HUES6 (cell line): ENCODE data around the gene GPX5.
"Not testable (repeated sequence)": the region's sequence is repeated elsewhere in the genome, so short reads cannot be mapped to it uniquely, and the experiment has no call there.

Source experiments
- H3K27ac ChIP-seq: 2 replicates; pipeline ENCODE4 v1.7.0; 2013; ENCODE audit warnings: low read depth, mild to moderate bottlenecking, low read length, inconsistent platforms
- H3K27me3 ChIP-seq: 2 replicates; pipeline ENCODE4 v1.6.1; 2013; ENCODE audit warnings: low read length; ENCODE audit not compliant: control insufficient read depth, insufficient read depth
- H3K36me3 ChIP-seq: 2 replicates; pipeline ENCODE4 v1.6.1; 2013; ENCODE audit warnings: low read length; ENCODE audit not compliant: control insufficient read depth, insufficient read depth
- H3K4me1 ChIP-seq: 2 replicates; pipeline ENCODE4 v1.6.1; 2013; ENCODE audit warnings: low read length; ENCODE audit not compliant: control insufficient read depth, insufficient read depth
- H3K4me3 ChIP-seq: 2 replicates; pipeline ENCODE4 v1.5.1; 2013; ENCODE audit warnings: low read depth, low read length
- H3K9ac ChIP-seq: one replicate; pipeline ENCODE4 v1.6.1; 2013; ENCODE audit warnings: mild to moderate bottlenecking, low read length
- H3K9me3 ChIP-seq: 2 replicates; pipeline ENCODE4 v1.6.1; 2013; ENCODE audit warnings: low read depth, low read length; ENCODE audit not compliant: control insufficient read depth, insufficient read depth

GPX5 gene

DNA sequence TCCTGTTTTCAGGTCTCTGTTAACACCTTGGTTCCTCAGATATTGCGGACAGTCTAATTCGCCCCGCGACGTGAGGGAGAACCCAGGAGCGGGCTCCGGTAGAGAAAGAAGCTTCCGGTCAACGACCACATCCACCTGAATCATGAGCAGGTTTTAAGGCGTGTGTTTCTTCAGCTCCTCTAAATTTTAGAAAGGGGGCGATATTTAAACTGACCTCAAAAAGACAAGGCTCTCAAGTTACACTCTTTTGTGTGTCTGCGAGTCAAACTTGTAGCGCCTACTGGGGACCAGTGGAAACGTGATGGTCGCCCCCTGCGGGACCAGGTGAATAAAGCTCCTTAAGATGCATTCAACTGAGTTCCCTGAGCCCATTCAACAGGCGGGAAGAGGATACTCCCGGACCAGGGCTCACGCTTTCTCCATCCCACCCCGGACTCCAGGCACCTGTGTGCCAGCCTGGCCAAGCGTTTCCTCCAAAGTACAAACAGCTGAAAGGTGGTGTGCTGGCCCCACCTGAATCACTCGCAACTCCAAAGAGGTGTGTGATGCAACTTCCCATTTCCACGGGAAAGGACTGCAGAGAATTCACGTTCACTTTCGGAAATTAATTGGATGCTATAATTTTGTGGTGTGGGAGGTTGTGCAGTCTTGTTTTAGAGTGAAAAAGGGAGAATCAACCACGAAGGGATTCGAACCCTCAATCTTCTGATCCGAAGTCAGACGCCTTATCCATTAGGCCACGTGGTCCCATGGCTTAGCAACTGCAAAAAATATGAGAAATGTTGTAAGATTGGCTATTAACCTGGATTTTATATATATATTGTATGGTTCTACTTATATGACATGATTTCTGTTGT, 17.0 kb downstream of the GPX5 start:
- H3K9me3 ChIP-seq: no peaks in the 10 kb centered on the region
- no peaks in the 10 kb centered on the region for H3K4me1 ChIP-seq
- H3K27me3 ChIP-seq: no peaks in the 10 kb centered on the region
- no peaks in the 10 kb centered on the region for H3K36me3 ChIP-seq
- peak overlapping the region; percentile 73 for H3K9ac ChIP-seq
- peak overlapping the region; percentile 69 for H3K4me3 ChIP-seq
- H3K27ac ChIP-seq: 0 out of 2 replicates have a peak overlapping the region, but pooled peaks have one; percentile 2

DNA sequence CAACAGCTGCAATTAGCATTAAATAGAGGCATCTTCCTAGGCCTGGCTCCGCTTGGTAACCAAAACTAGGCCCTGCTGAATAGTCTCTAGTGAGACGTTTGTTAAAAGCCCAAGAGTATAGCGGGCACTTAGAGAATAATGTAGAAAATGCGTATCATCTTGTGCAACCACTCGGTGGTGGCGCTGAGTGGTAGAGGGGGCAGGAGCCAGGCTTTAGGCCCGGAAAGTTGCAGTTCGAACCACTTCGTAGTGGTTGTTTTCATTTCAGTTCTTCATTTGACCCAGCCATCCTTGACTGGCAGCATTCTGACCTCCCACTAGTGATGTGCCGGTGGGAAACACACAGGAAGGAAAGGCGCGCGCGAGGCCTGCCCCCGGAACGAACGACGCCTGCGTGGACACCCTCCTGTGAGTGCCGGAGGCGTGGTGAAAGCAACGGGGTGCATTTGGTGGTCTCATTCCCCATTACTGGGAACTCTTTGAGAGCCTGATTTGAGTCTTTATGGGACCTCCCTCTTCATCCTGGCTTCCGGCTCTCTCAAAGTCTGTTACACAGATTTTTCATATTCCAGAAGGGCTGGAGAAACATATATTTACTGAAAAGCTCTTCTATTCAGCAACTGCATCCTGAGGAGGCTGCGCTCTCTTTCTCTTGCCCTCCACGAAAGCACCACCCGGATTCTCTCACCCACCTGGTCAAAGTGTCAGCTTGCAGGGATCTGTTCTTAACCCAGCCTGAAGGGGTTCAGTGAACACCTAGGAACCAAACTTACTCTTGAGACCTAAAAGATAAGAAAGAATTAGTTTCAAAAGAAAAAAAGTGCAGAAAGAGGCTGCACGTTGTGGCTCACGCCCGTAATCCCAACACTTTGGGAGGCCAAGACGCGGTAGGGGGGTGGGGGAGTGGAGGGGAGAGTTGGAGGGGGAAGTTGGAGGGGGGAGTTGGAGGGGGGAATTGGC, 18.2 kb downstream of the GPX5 start:
- Histone ChIP-seq H3K27ac (no peak overlapping the region), H3K9ac (peak overlapping the region; percentile 49), H3K36me3 (no peaks in the 10 kb centered on the region), H3K27me3 (no peaks in the 10 kb centered on the region), H3K9me3 (no peaks in the 10 kb centered on the region), H3K4me3 (peak overlapping the region; percentile 69), H3K4me1 (no peaks in the 10 kb centered on the region)

DNA sequence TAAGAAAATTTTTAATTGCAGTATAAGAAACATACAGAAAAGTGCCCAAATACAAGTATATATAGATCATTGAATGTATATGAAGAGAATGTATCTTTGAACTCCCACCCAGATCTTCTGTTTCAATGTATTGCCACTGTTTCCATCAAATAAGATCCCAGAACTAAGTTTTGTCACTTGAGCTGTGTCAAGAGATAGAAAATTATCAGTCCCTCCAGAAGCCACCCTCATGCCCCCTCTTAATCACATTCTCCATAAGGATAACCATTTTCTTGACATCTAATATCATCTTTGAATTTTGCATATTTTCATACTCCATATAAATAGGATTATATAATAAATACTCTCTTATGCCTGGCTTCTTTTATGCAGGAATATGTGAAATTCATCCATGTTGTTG, 20.3 kb downstream of the GPX5 start:
- H3K27me3 ChIP-seq: no peaks in the 10 kb centered on the region
- H3K4me3 ChIP-seq: no peak overlapping the region
- H3K9ac ChIP-seq: no peak overlapping the region
- H3K4me1 ChIP-seq: no peaks in the 10 kb centered on the region
- H3K9me3 ChIP-seq: no peaks in the 10 kb centered on the region
- H3K27ac ChIP-seq: no peak overlapping the region
- no peaks in the 10 kb centered on the region for H3K36me3 ChIP-seq

DNA sequence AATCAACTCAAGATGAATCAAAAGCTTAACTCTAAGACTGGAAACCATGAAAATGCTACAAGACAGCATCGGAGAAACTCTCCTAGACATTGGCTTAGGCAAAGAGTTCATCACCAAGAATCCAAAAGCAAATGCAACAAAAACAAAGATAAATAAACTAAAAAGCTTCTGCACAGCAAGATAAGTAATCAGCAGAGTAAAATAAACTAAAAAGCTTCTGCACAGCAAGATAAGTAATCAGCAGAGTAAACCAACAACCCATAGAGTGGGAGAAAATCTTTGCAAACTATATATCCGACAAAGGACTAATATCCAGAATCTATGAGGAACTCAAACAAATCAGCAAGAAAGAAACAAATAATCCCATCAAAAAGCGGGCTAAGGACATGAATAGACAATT, 21.3 kb downstream of the GPX5 start:
- H3K9me3 ChIP-seq, H3K27me3 ChIP-seq, H3K9ac ChIP-seq, H3K27ac ChIP-seq, H3K4me3 ChIP-seq, H3K4me1 ChIP-seq, H3K36me3 ChIP-seq: not testable (repeated sequence)

DNA sequence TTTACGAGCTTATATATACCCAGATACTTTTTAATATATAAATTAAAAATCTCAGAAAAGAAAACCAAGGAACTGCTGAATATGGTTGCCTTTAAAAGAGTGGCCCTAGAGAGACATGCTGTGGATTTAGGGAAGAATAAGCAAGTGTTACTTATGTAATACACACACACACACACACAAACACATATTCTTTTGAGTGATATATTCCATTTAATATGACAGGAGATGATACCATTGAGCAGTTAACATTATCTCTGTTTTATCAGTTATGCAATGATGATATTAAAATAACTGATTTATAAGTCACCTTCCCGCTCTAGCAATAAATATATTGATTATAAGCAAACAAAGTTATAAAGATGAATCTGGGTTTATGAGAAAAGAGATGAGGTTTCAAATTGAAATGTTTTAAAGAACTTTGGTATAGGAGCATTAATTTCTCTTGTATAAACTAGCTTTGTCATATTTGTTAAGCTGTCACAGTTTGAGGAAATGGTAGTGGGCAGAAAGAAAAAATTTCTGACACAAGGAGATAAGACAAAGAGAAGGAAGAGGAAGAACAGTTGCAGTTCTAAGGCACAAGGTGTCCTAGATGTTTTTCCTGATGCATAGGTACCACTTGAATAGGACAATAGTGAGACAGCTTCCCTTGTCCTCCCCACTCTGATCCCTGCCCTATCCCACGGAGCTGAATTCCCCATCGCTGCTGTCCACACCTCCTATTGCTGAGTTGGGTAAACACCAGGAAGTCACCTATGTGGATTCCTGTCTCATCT, 26.4 kb downstream of the GPX5 start:
- H3K27ac ChIP-seq: no peak overlapping the region
- no peaks in the 10 kb centered on the region for H3K9me3 ChIP-seq
- no peaks in the 10 kb centered on the region for H3K36me3 ChIP-seq
- no peak overlapping the region for H3K4me3 ChIP-seq
- H3K9ac ChIP-seq: no peak overlapping the region
- H3K4me1 ChIP-seq: peaks cover 13% of the 10 kb centered on the region
- peaks cover 38% of the 10 kb centered on the region for H3K27me3 ChIP-seq

DNA sequence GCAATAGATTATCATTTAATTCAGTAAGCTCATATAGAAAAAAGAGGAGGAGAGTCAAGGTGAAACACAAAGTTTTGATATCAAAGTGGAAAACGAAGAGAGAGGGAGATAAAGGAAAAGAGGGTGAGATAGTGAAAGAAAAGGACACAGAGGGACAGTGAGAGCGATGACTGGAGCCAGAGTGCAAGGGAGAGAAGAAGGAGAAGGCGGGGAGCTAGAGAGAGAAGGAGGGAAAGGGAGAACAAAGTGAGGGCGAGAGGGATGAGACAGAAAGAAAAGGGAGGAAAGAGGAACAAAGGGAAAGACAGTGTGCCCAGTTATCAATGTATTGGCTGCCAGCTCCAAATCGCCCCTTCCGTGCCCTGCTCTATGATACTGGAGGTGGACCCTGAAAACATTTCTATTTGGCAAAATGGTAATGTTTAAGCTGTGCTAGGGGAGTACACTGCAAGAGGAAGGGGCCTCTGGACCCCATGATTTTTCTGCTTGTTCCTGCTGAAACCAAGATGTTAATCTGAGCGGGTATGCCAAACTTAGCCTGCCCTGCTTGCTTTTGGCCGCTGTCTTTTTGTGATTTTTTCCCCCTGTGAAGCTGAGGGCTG, 27.8 kb downstream of the GPX5 start:
- Histone ChIP-seq H3K27me3 (peaks cover 41% of the 10 kb centered on the region), H3K4me1 (peaks cover 13% of the 10 kb centered on the region), H3K4me3 (peak overlapping the region; percentile 47)

DNA sequence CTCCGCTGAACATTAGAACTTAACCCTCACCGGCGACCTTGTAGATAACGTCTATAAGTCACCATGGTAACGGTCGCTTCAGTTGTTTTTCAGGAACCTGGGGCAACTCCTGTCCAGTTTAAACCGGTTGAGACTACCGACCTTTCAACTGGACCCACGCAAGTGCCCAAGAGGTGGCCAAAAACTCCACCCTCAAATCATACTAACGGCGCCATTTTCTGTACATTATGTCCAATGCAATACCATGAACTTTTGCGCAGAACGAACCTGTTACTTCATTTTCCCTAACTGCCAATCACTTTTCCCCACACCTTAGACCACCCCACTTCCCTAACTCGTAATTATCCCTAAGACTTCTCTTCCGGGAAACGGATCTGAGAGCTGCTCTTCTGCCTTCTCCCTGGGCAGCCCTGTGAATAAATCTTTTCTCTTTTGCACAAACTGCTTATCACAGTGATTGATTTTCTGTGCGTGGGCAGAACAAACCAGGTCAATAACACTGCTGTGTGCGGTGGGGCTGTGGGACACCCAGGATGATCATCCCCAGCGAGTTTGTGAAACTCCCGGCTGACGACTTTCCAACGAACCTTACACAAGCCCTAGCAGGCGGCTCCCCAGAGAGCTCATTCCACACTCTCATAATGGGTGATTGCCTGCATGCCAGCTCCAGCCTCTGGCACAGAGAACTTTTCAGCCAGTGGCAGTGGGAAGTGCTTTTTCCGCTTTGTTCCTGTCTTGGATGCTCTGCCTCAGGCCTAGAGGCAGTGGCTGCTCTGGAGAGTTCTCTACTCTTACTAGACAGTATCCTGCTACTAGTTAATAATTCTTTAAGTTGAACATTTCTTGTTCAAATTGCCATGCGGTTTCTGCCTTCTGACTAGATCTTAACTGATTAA, 28.6 kb downstream of the GPX5 start:
- H3K27me3 ChIP-seq: peaks cover 48% of the 10 kb centered on the region
- no peaks in the 10 kb centered on the region for H3K9me3 ChIP-seq
- no peak overlapping the region for H3K27ac ChIP-seq
- H3K4me3 ChIP-seq: peak overlapping the region; percentile 47
- H3K4me1 ChIP-seq: peaks cover 13% of the 10 kb centered on the region
- H3K9ac ChIP-seq: no peak overlapping the region
- no peaks in the 10 kb centered on the region for H3K36me3 ChIP-seq

More for the DNA sequence above, 27.8 kb downstream of the GPX5 start:
- Histone ChIP-seq H3K9ac (no peak overlapping the region), H3K27ac (no peak overlapping the region), H3K36me3 (no peaks in the 10 kb centered on the region), H3K9me3 (no peaks in the 10 kb centered on the region)

DNA sequence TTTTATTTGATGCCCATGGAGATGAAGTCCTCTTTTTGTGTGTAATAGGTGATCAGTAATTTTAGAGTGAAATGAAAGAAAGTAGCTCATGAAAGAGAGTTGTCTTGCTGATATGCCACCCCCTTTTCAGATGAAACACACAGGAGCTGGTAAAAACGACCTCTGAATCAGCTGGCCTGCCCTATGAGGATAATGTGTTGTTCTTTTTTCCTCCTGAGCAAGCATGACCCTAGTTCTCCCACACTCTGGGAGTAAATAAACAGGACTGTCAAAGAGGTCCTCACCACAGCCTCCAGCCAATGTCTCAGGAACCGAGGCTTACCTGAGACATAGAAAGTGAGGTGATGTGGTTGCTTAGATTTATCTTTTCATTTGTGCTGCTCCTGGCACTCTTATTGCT, 29.5 kb downstream of the GPX5 start:
- H3K9me3 ChIP-seq: no peaks in the 10 kb centered on the region
- H3K27ac ChIP-seq: no peak overlapping the region
- no peak overlapping the region for H3K9ac ChIP-seq
- no peaks in the 10 kb centered on the region for H3K36me3 ChIP-seq
- peaks cover 55% of the 10 kb centered on the region for H3K27me3 ChIP-seq
- peaks cover 13% of the 10 kb centered on the region for H3K4me1 ChIP-seq
- no peak overlapping the region for H3K4me3 ChIP-seq

DNA sequence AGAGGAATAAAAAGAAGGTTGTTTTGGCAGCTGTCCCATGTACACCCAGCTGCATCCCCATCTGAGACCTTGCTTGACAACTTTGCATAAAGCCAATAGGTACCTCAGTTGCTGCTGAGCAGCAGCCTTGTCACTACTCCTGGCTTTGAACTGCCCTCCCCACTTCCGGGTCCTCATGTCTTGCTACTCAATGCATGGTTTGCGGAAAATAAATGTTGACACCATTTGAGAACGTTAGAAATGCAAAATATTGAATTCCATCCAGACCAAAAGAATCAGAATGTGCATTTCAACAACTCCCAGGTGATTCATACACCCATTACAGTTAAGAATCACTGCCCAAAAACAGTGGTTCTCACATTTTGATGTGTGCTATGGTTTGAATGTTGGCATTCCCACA, 32.9 kb downstream of the GPX5 start:
- Histone ChIP-seq H3K9ac (no peak overlapping the region), H3K27me3 (peaks cover 39% of the 10 kb centered on the region), H3K4me1 (peaks cover 9% of the 10 kb centered on the region), H3K36me3 (no peaks in the 10 kb centered on the region), H3K27ac (no peak overlapping the region), H3K4me3 (no peak overlapping the region), H3K9me3 (no peaks in the 10 kb centered on the region)
